ENCODE data around the gene NTN4. TPM values are rescaled to one million over a fixed set of nuclear protein-coding genes. Genes with fewer than 3 reads are reported as not detected.
"Not testable (repeated sequence)": the region's sequence is repeated elsewhere in the genome, so short reads cannot be mapped to it uniquely, and the experiment has no call there.

Gene NTN4
- total and polyA plus RNA-seq, 4 donors = 3.2 to 30.5 (median 15.0) TPM

GRCh38 chr12:95784286-95784685 is 6.3 kb downstream of the NTN4 start (continued):
- TF ChIP-seq CTCF (IDR thresholded peaks at IDR 0.05; ENCODE audit: low read depth, low read length, missing input control) (no peak), ZBTB33 (IDR thresholded peaks at IDR 0.05) (no peak)

GRCh38 chr12:95775466-95775865 is 15.1 kb downstream of the NTN4 start:
- H3K9me3 ChIP-seq (ENCODE audit: control insufficient read depth in 4 of 4, low read length in 3 of 4); H3K9ac ChIP-seq (ENCODE audit: low read depth in 1 of 2, low read length in 2 of 2); H3K4me3 ChIP-seq (ENCODE audit: low read depth in 1 of 3, low read length in 3 of 3); H3K27ac ChIP-seq (ENCODE audit: low read depth in 1 of 2, low read length in 2 of 2); H3K4me1 ChIP-seq (ENCODE audit: control insufficient read depth in 4 of 4, insufficient read depth in 4 of 4, low read length in 3 of 4); H3K36me3 ChIP-seq (ENCODE audit: control insufficient read depth in 4 of 4, insufficient read depth in 3 of 4, low read depth in 1 of 4, low read length in 3 of 4); H3K27me3 ChIP-seq (ENCODE audit: control insufficient read depth in 4 of 4, insufficient read depth in 4 of 4, low read length in 3 of 4); DNase-seq (ENCODE audit: low spot score): not testable (repeated sequence)
- 89% methylated on average over 10 of the region's 10 CpGs for WGBS

- WGBS = 94% methylated on average over 4 of the region's 4 CpGs
These were observed 16.1 kb downstream of the NTN4 start for GRCh38 chr12:95774311-95775045.

More at GRCh38 chr12:95774311-95775045, 16.1 kb downstream of the NTN4 start:
- Histone ChIP-seq H3K4me3 (ENCODE audit: low read depth in 1 of 3, low read length in 3 of 3) (no peak overlapping the region), H3K9me3 (ENCODE audit: control insufficient read depth in 4 of 4, low read length in 3 of 4) (no peaks in the 10 kb centered on the region), H3K4me1 (ENCODE audit: control insufficient read depth in 4 of 4, insufficient read depth in 4 of 4, low read length in 3 of 4) (no peaks in the 10 kb centered on the region), H3K36me3 (ENCODE audit: control insufficient read depth in 4 of 4, insufficient read depth in 3 of 4, low read depth in 1 of 4, low read length in 3 of 4) (no peaks in the 10 kb centered on the region), H3K27ac (ENCODE audit: low read depth in 1 of 2, low read length in 2 of 2) (no peak overlapping the region), H3K27me3 (ENCODE audit: control insufficient read depth in 4 of 4, insufficient read depth in 4 of 4, low read length in 3 of 4) (no peaks in the 10 kb centered on the region), H3K9ac (ENCODE audit: low read depth in 1 of 2, low read length in 2 of 2) (no peak overlapping the region)
- DNase-seq (ENCODE audit: low spot score) = no peak
- no peak for TF ChIP-seq HNF4A (conservative IDR thresholded peaks at IDR 0.05)
- TF ChIP-seq RAD21 (IDR thresholded peaks at IDR 0.05) = no peak
- TF ChIP-seq NR2F2 (IDR thresholded peaks at IDR 0.05) = no peak
- TF ChIP-seq ZBTB33 (IDR thresholded peaks at IDR 0.05) = no peak
- no peak for TF ChIP-seq FOXA2 (IDR thresholded peaks at IDR 0.05)
- no peak for TF ChIP-seq FOXA1 (IDR thresholded peaks at IDR 0.05)
- no peak for TF ChIP-seq RXRA (IDR thresholded peaks at IDR 0.05)
- TF ChIP-seq GABPA (IDR thresholded peaks at IDR 0.05 in 1 of 2, conservative IDR thresholded peaks at IDR 0.05 in 1 of 2) = no peak
- no peak for TF ChIP-seq SP1 (IDR thresholded peaks at IDR 0.05)

Data from liver (tissue), 9 donors.